Measurements from ENCODE around the gene PAM16.

PAM16 gene

GRCh38 chr16:4371357-4372000 lies 20.4 kb upstream of the PAM16 start, which contains the start of gene VASN:
VASN (plus strand) TSS chr16:4371848; CDS start chr16:4380878, 9,030 bp downstream.
- peak; percentile 51 for DNase-seq (ENCODE audit: low spot score)

- DNase-seq (ENCODE audit: low spot score) = no peak
These were observed 19.6 kb upstream of the PAM16 start for GRCh38 chr16:4370570-4371356.

DNA sequence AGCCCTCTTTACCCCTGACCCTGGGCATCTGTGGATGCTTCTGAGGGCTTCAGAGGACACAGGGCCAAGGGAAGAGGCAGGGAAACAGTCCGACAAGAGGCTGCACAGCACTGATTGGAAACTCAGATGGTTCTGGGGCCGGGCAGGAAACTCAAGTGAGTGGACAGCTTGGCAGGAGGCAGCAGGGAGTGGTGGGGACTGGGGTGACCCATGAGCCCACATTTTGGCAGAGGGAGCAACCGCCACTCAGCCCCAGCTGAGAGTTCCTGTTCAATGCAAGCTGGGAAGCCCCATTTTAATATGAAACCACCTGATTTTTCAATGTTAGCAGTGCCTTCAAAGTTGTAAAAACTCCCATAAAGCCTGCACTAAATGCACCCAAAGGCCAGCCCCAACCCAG lies 19.0 kb upstream of the PAM16 start:
- DNase-seq (ENCODE audit: low spot score) = no peak

DNA sequence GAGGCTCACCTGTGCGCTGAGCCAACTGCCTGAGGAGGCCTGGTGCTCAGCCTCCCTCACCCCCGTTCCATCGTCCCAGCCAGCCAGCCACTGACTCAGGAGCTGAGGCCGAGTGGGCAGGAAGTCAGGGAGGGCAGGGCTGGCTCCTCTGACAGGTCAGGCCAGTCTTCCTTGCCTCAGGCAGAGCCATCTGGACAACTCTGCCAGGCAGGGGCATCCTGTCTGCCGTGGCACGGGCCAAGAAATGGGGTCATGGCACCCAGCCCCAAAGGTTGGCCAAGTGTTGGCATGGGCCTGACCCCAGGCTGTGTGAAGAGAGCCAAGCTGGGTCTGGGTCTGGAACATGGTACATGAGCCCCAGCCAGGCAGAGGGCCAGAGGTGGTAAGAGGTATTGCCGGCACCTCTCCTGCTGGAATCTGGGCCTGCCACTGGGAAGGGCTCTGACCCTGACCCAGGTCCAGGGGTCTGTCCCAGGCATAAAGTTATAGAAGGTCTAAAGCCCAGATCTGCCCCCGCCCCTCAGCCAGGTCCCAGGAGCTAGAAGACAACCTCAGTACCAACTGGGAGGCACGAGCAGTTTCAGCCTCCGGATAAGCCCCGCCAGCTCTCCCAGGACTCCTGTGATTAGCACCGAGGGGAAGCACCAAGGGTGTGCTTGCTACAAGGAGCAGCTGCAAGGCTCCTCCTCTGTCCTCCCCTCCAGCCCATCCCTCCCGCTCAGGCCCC lies 18.0 kb upstream of the PAM16 start:
- DNase-seq (ENCODE audit: low spot score) = no peak

GRCh38 chr16:4367393-4367856 lies 16.3 kb upstream of the PAM16 start:
- no peak for DNase-seq (ENCODE audit: low spot score)

GRCh38 chr16:4366016-4366415 lies 14.9 kb upstream of the PAM16 start:
- no peak for DNase-seq (ENCODE audit: low spot score)

GRCh38 chr16:4365615-4366014 lies 14.5 kb upstream of the PAM16 start:
- DNase-seq (ENCODE audit: low spot score) = no peak

- no peak for DNase-seq (ENCODE audit: low spot score)
These were observed 13.9 kb upstream of the PAM16 start for GRCh38 chr16:4365014-4365406.

DNA sequence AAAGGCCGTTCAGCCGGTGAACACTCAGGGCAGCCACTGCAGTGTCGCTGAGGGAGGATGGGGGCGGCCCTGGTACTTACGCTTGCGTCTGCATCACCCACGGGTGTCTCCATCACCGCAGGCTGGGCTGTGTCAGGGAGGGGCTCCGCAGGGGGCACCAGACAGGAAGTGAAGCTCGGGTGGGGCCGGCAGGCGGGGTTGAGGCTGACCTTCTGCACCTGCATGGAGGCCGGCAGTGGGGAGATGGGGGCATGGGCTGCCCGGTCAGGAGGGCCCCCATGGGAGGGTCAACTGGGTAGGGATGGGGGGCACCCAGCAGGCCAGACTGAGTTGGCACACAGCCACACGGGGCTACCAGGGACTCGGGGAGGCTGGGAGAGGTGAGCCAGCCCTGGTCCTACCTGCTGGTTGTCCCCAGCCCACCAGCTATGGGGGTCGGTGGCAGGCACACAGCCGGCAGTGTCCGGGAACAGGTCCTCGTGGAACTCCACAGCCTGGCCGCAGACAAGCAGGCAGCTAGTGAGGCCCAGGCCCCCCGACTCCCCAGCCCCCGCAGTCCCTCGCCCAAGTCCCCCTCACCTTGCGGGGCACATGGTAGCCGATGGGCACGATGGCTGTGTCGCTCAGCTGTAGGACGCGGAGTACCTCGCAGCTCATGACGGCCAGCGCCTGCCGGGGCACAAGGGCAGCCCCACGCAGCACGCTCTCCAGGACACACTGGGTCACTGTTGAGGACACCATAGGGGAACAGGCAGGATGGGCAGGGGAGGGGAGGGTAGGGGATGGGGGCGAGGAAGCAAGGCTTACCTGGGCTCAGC lies 13.3 kb upstream of the PAM16 start:
- no peak for DNase-seq (ENCODE audit: low spot score)

- no peak for DNase-seq (ENCODE audit: low spot score)
These were observed 11.5 kb upstream of the PAM16 start for GRCh38 chr16:4362476-4363135.

DNA sequence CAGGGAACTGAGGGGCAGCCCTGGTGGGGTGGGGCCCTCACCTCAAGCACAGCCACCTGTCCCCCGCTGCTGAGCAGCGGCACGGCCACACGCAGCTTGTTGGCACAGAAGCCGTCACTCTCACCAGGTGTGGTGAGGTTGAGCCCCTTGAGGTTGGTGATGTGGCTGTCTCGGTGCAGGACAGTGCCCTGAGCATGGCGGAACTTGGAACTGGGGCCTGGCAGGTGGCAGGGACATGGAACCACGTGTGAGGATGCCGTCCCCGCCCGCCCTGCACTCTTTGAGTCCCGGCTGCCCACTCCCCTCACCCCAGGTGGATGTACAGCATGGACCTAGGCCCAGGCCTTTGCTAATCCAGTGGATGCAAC lies 10.8 kb upstream of the PAM16 start:
- no peak for DNase-seq (ENCODE audit: low spot score)

GRCh38 chr16:4361033-4361943 lies 10.2 kb upstream of the PAM16 start:
- no peak for DNase-seq (ENCODE audit: low spot score)

DNA sequence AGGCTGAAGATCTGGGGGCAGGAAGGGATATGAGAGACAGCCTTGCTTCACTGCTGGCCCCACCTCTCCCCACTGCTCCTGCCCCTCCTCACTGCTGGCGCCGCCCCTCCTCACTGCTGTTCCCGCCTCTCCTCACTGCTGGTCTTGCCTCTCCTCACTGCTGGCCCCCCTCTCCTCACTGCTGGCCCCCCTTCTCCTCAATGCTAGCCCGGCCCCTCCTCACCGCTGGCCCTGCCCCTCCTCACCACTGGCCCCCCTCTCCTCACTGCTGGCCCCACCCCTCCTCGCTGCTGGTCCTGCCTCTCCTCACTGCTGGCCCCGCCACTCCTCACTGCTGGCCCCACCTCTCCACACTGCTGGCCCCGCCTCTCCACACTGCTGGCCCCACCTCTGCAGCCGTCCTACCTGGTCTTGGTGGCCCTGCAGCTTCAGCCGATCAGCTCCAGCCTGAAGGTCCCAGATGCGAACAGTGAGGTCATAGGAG lies 9.5 kb upstream of the PAM16 start:
- DNase-seq (ENCODE audit: low spot score) = no peak

DNA sequence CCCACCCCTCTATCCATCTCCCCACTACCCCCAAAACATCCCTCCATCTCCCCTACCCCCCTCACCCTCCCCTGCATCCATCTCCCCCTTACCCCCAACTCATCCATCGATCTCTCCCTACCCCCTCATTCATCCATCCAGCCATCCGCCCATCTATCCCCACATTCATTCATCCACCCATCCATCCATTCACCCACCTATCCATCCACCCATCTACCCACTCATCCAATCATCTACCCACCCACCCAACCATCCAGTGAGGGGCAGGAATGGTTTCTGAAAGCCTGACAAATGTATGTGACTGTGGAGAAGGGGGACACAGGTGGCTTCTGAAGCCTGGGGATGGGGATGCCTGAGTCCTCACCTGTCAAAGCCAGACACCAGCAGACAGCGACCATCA lies 8.8 kb upstream of the PAM16 start:
- DNase-seq (ENCODE audit: low spot score) = no peak

GRCh38 chr16:4358831-4359561 lies 7.9 kb upstream of the PAM16 start:
- peak; percentile 60 for DNase-seq (ENCODE audit: low spot score)

- no peak for DNase-seq (ENCODE audit: low spot score)
These were observed 7.1 kb upstream of the PAM16 start for GRCh38 chr16:4358236-4358635.

GRCh38 chr16:4356820-4357219 lies 5.7 kb upstream of the PAM16 start:
- no peak for DNase-seq (ENCODE audit: low spot score)

GRCh38 chr16:4354512-4355409 lies 3.6 kb upstream of the PAM16 start:
- DNase-seq (ENCODE audit: low spot score) = no peak

DNA sequence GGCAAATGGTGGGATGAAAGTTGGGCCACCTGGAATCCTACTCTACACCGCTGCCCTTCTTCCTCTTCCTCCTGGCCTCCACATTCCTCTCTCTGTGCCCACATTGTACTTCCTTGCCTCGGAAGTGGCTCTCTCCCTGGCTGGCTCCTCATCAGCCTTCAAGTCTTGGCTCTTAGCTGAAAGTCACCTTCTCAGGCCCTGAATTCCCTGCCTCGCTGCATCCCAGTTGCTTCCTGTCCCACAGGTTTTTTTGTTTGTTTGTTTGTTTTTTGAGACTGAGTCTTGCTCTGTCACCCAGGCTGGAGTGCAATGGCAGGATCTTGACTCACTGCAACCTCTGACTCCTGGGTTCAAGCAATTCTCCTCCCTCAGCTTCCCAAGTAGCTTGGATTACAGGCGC lies 2.6 kb upstream of the PAM16 start:
- DNase-seq (ENCODE audit: low spot score) = no peak

Data from hematopoietic multipotent progenitor cell treated with erythropoietin and hydrocortisone succinate and interleukin-3 and kit ligand, for 17 days (in vitro differentiated cells).